HEK293T (cell line): ENCODE measurements around the gene C20orf204.

ENCODE experiments used
- BHLHE40 ChIP-seq: fragments of 450-650 bp; IDR thresholded peaks from 2 replicates; pipeline ENCODE4 v1.6.1; 2016; ENCODE audit warnings: mild to moderate bottlenecking, moderate library complexity, borderline replicate concordance
- CTBP1 ChIP-seq: fragments of 450-650 bp; IDR thresholded peaks from 2 replicates; pipeline ENCODE4 v1.6.1; 2016; ENCODE audit warnings: borderline replicate concordance
- ELF4 ChIP-seq: fragments of 450-650 bp; IDR thresholded peaks from 2 replicates; pipeline ENCODE4 v1.6.1; 2017; ENCODE audit warnings: antibody characterized with exemption
- FOXK2 ChIP-seq: fragments of 450-650 bp; IDR thresholded peaks from 2 replicates; pipeline ENCODE4 v1.6.1; 2016; ENCODE audit warnings: mild to moderate bottlenecking
- FOXM1 ChIP-seq: fragments of 450-650 bp; IDR thresholded peaks from 2 replicates; pipeline ENCODE4 v1.6.1; 2017; ENCODE audit warnings: mild to moderate bottlenecking, borderline replicate concordance
- HDGF ChIP-seq: fragments of 450-650 bp; IDR thresholded peaks from 2 replicates; pipeline ENCODE4 v1.6.1; 2017; ENCODE audit warnings: antibody characterized with exemption, borderline replicate concordance
- LEF1 ChIP-seq: fragments of 450-650 bp; IDR thresholded peaks from 2 replicates; pipeline ENCODE4 v1.6.1; 2017; ENCODE audit warnings: mild to moderate bottlenecking, borderline replicate concordance
- SP1 ChIP-seq: fragments of 450-650 bp; IDR thresholded peaks from 2 replicates; pipeline ENCODE4 v1.6.1; 2017
- TARDBP ChIP-seq: fragments of 450-650 bp; IDR thresholded peaks from 2 replicates; pipeline ENCODE4 v1.6.1; 2016

DNA sequence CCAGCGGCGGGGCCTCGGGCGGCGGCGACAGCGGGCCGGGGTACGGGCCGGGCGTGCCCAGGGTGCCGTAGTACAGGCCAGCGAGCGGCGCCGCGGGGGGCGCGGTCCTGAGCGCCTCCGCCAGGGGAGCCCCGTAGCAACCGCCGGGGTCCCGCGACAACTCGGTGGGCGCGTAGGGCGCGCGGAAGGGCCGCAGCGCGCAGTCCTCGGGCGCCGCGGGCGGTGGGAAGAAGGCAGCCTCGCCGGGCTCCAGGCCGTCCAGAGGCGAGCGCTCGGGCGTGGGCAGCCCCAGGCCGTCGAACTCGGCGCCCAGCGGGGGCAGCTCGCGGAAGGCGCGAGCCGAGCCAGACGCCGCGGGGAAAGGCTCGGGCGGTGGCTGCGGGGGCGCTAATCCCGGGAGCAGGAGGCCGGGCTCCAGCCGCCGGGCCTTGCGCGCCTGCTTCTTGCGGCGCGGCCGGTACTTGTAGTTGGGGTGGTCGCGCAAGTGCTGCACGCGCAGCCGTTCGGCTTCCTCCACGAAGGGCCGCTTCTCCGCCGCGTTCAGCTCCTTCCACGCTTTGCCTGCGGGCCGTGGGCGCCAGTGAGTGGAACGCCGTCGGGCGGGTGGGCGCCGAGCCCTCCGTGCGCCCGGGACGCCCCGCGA lies 12.5 kb downstream of the C20orf204 start:
- TF ChIP-seq SP1 = no peak
- no peak for TF ChIP-seq FOXM1
- no peak for TF ChIP-seq BHLHE40
- no peak for TF ChIP-seq TARDBP
- no peak for TF ChIP-seq ELF4
- TF ChIP-seq FOXK2 = no peak
- TF ChIP-seq HDGF = no peak
- no peak for TF ChIP-seq LEF1
- no peak for TF ChIP-seq CTBP1
